Loucy (cell line): Measurements from ENCODE around the gene ADI1.

ENCODE experiments used
- H2AFZ ChIP-seq: fragments of 200-600 bp; sonication (generic); 2 replicates; pipeline ENCODE4 v1.6.0; 2016; ENCODE audit warnings: antibody characterized with exemption, mild to moderate bottlenecking, low read length, moderate library complexity
- H3F3A ChIP-seq: fragments of 200-600 bp; 2 replicates; pipeline ENCODE4 v1.6.0; 2016; ENCODE audit warnings: antibody characterized with exemption, low read depth, mild to moderate bottlenecking
- H3K27me3 ChIP-seq: fragments of 200-600 bp; sonication (generic); 2 replicates; pipeline ENCODE4 v1.6.1; 2014; ENCODE audit warnings: low read length, mild to moderate bottlenecking; ENCODE audit not compliant: insufficient read depth, poor library complexity, severe bottlenecking
- H3K36me3 ChIP-seq: fragments of 200-600 bp; sonication (generic); 2 replicates; pipeline ENCODE4 v1.6.1; 2016; ENCODE audit warnings: low read length; ENCODE audit not compliant: insufficient read depth
- H3K4me1 ChIP-seq: fragments of 200-600 bp; sonication (generic); 2 replicates; pipeline ENCODE4 v1.5.1; 2014; ENCODE audit warnings: low read length, mild to moderate bottlenecking; ENCODE audit not compliant: insufficient read depth, poor library complexity, severe bottlenecking
- H3K4me2 ChIP-seq: fragments of 200-600 bp; sonication (generic); 2 replicates; pipeline ENCODE4 v1.6.0; 2014; ENCODE audit warnings: antibody characterized with exemption, low read length, low read depth, mild to moderate bottlenecking; ENCODE audit not compliant: poor library complexity, severe bottlenecking
- H3K4me3 ChIP-seq: fragments of 200-600 bp; sonication (generic); 2 replicates; pipeline ENCODE4 v1.5.1; 2014; ENCODE audit warnings: low read length, mild to moderate bottlenecking, mixed read lengths; ENCODE audit not compliant: poor library complexity, severe bottlenecking
- H3K79me2 ChIP-seq: fragments of 200-600 bp; sonication (generic); 2 replicates; pipeline ENCODE4 v1.6.1; 2014; ENCODE audit warnings: low read length; ENCODE audit not compliant: insufficient read depth
- H3K9ac ChIP-seq: fragments of 200-600 bp; sonication (generic); 2 replicates; pipeline ENCODE4 v1.6.0; 2014; ENCODE audit warnings: mild to moderate bottlenecking, low read depth, low read length, moderate library complexity; ENCODE audit not compliant: poor library complexity, severe bottlenecking
- H3K9me2 ChIP-seq: fragments of 200-600 bp; sonication (generic); replicated peaks from 2 replicates; pipeline ENCODE4 v1.6.1; 2016; ENCODE audit warnings: low read depth, low read length, mixed read lengths
- H3K9me3 ChIP-seq: fragments of 200-600 bp; sonication (generic); 2 replicates; pipeline ENCODE4 v1.6.1; 2014; ENCODE audit warnings: mild to moderate bottlenecking, antibody characterized with exemption, low read length, low read depth; ENCODE audit not compliant: insufficient read depth
- H4K20me1 ChIP-seq: fragments of 200-600 bp; sonication (generic); 2 replicates; pipeline ENCODE4 v1.6.0; 2014; ENCODE audit warnings: antibody characterized with exemption, low read length, mild to moderate bottlenecking; ENCODE audit not compliant: insufficient read depth, poor library complexity, severe bottlenecking
- EZH2phosphoT487 ChIP-seq: fragments of 200-600 bp; IDR thresholded peaks from 2 replicates; pipeline ENCODE4 v1.6.1; 2018; ENCODE audit warnings: antibody characterized with exemption, mild to moderate bottlenecking, moderate library complexity, borderline replicate concordance
- TF ChIP-seq, protein P1 (sequence below): fragments of 200-600 bp; sonication (generic); conservative IDR thresholded peaks from 2 replicates; pipeline ENCODE4 v1.5.1; 2014; ENCODE audit warnings: mild to moderate bottlenecking, antibody characterized with exemption, low read length

ADI1 gene

DNA sequence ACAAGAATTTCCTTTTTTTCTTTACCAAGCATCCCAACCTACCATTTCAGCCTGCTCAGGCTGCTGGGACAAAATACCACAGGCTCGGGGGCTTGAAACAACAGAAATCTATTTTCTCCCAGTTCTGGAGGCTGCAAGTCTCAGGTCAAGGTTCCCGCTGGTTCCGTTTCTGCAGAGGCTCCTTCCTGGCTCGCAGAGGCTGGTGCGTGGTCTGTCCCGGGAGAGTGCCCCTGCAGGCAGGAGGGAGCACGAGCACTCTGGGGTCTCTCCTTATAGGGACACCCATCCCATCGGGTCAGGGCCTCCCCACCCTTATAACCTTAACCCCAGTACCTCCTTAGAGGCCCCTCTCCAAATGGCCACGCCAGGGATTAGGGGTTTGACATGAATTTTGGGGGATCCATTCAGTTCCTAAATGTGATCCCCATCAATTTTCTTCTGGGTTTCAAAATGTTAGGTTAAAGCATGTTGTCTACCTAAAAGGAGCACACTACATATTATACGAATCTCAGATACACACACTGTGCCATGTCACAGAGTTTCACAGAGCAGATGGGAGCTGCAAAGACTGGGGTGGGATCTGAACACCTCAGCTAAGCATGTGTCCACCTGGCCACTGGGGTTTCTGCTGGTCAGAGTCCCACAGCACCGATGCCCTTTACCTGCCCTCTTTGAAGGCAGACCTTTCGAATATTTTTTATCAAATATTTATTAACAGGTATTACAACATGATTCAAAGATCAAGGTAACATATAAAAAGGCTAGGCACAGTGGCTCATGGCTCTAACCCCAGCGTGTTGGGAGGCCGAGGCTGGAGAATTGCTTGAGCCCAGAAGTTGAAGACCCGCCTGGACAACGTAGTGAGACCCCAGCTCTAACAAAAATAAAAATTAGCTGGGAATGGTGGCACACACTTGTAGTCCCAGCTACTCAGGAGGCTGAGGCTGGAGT, 17.6 kb upstream of the ADI1 start:
- Histone ChIP-seq H3K9me3 (no peaks in the 10 kb centered on the region), H3K36me3 (peaks cover 22% of the 10 kb centered on the region), H3K4me2 (peak overlapping the region; percentile 68), H2AFZ (peak overlapping the region; percentile 74), H4K20me1 (peaks cover 1% of the 10 kb centered on the region), H3K4me3 (peak overlapping the region; percentile 79), H3K9me2 (no peaks in the 10 kb centered on the region), H3F3A (no peaks in the 10 kb centered on the region), H3K4me1 (peaks cover 7% of the 10 kb centered on the region), H3K79me2 (no peaks in the 10 kb centered on the region), H3K27me3 (no peaks in the 10 kb centered on the region), H3K9ac (peak overlapping the region; percentile 82)
- TF ChIP-seq, protein P1, sequence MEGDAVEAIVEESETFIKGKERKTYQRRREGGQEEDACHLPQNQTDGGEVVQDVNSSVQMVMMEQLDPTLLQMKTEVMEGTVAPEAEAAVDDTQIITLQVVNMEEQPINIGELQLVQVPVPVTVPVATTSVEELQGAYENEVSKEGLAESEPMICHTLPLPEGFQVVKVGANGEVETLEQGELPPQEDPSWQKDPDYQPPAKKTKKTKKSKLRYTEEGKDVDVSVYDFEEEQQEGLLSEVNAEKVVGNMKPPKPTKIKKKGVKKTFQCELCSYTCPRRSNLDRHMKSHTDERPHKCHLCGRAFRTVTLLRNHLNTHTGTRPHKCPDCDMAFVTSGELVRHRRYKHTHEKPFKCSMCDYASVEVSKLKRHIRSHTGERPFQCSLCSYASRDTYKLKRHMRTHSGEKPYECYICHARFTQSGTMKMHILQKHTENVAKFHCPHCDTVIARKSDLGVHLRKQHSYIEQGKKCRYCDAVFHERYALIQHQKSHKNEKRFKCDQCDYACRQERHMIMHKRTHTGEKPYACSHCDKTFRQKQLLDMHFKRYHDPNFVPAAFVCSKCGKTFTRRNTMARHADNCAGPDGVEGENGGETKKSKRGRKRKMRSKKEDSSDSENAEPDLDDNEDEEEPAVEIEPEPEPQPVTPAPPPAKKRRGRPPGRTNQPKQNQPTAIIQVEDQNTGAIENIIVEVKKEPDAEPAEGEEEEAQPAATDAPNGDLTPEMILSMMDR = peak; percentile 62
- TF ChIP-seq EZH2phosphoT487 = no peak

DNA sequence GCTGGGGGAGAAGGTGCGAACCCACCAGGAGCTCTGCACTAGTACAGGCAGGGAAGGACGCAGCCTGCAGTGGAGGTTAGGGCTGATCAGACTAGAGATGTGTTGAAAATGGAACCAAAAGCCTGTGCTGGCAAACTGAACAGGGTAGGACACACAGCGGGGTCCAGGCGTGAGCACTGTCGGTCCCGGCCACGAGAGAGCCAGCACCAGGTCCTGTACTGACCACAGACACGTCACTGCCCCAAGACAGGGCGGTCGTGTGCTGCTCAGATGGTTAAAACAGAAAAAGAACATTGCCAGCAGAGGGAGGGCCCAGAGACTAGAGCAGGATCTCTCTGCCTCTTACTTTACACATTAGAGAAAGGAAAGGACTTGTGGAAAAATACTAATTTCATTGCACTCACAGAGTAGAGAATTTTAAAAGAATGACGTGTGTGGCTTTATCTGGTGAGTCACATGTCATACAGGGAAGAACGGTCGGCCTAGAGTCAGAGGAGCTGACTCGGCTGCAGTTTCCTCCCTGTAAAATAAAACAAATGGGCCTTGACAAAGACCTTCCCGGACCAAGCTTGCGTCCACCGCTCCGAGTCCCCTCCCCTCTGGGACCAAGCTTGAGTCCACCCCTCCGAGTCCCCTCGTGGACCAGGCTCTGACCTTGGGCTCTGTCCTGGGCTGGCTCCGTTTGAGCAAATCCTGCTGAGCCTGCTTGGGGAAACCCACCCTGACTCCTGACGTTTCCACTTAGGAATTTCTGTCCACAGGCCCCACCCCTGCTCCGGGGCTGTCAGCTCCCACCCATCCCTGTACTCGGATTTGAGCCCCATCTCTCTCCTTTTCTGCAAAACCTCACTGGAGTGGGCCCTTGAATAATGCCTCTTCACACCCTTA, 16.7 kb upstream of the ADI1 start:
- peak overlapping the region; percentile 82 for H3K9ac ChIP-seq
- peak overlapping the region; percentile 79 for H3K4me3 ChIP-seq
- no peaks in the 10 kb centered on the region for H3K27me3 ChIP-seq
- TF ChIP-seq, protein P1 = no peak
- no peak for TF ChIP-seq EZH2phosphoT487
- H2AFZ ChIP-seq = peak overlapping the region; percentile 74
- H4K20me1 ChIP-seq = no peaks in the 10 kb centered on the region
- H3K79me2 ChIP-seq = no peaks in the 10 kb centered on the region
- peak overlapping the region; percentile 68 for H3K4me2 ChIP-seq
- peaks cover 7% of the 10 kb centered on the region for H3K4me1 ChIP-seq
- no peaks in the 10 kb centered on the region for H3K9me3 ChIP-seq
- no peaks in the 10 kb centered on the region for H3F3A ChIP-seq
- H3K9me2 ChIP-seq = no peaks in the 10 kb centered on the region
- H3K36me3 ChIP-seq = peaks cover 15% of the 10 kb centered on the region; the same call in 1 of the 2 replicates

DNA sequence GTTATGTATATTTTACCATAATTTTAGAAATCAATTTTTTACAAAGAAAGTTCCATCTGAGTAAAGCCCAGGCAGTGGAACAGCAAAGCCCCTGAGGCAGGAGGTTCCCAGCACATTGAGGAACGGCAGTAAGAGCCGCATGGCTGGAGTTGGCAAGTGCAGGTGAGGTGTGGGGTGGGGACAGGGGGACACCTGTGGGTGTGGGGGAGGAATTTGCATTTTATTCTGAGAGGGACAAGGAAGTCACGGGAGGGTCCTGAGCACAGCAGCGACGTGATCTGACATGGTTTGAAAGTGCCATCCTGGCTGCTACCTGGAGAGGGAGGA, 16.1 kb upstream of the ADI1 start:
- Histone ChIP-seq H3K9me3 (no peaks in the 10 kb centered on the region), H3F3A (no peaks in the 10 kb centered on the region), H3K9me2 (no peaks in the 10 kb centered on the region), H4K20me1 (no peaks in the 10 kb centered on the region), H3K4me3 (peak overlapping the region; percentile 79), H3K4me1 (peaks cover 7% of the 10 kb centered on the region), H3K79me2 (no peaks in the 10 kb centered on the region), H2AFZ (no peak overlapping the region), H3K9ac (peak overlapping the region; percentile 82), H3K4me2 (peak overlapping the region; percentile 68), H3K36me3 (peaks cover 10% of the 10 kb centered on the region; the same call in 1 of the 2 replicates), H3K27me3 (no peaks in the 10 kb centered on the region)
- TF ChIP-seq EZH2phosphoT487 = no peak
- TF ChIP-seq, protein P1 = no peak
